HEK293T (cell line): ENCODE results near the gene PLCB4.

Source experiments
- CTCF ChIA-PET: fragments of 350-600 bp; formaldehyde crosslinking; extraction: SDS; loops from one replicate; lab custom pipeline; 2021; ENCODE audit warnings: antibody characterized with exemption, inconsistent platforms; lab: Yijun Ruan, JAX
- POLR2A ChIA-PET: fragments of 350-600 bp; formaldehyde crosslinking; extraction: SDS; loops from one replicate; lab custom pipeline; 2020; ENCODE audit warnings: antibody characterized with exemption, inconsistent platforms; lab: Yijun Ruan, JAX
- DNase-seq: peaks from one replicate; pipeline ENCODE4 v3.0.0; 2012; ENCODE audit warnings: mixed read lengths; ENCODE audit errors: extremely low spot score
- ARNT ChIP-seq: fragments of 450-650 bp; IDR thresholded peaks from 2 replicates; pipeline ENCODE4 v1.6.1; 2017; ENCODE audit warnings: mild to moderate bottlenecking
- BHLHE40 ChIP-seq: fragments of 450-650 bp; IDR thresholded peaks from 2 replicates; pipeline ENCODE4 v1.6.1; 2016; ENCODE audit warnings: mild to moderate bottlenecking, moderate library complexity, borderline replicate concordance
- CTBP1 ChIP-seq: fragments of 450-650 bp; IDR thresholded peaks from 2 replicates; pipeline ENCODE4 v1.6.1; 2016; ENCODE audit warnings: borderline replicate concordance
- ELF4 ChIP-seq: fragments of 450-650 bp; IDR thresholded peaks from 2 replicates; pipeline ENCODE4 v1.6.1; 2017; ENCODE audit warnings: antibody characterized with exemption
- FOXA1 ChIP-seq: fragments of 450-650 bp; IDR thresholded peaks from 2 replicates; pipeline ENCODE4 v1.6.1; 2016; ENCODE audit warnings: mild to moderate bottlenecking
- FOXK2 ChIP-seq: fragments of 450-650 bp; IDR thresholded peaks from 2 replicates; pipeline ENCODE4 v1.6.1; 2016; ENCODE audit warnings: mild to moderate bottlenecking
- FOXM1 ChIP-seq: fragments of 450-650 bp; IDR thresholded peaks from 2 replicates; pipeline ENCODE4 v1.6.1; 2017; ENCODE audit warnings: mild to moderate bottlenecking, borderline replicate concordance
- HDGF ChIP-seq: fragments of 450-650 bp; IDR thresholded peaks from 2 replicates; pipeline ENCODE4 v1.6.1; 2017; ENCODE audit warnings: antibody characterized with exemption, borderline replicate concordance
- L3MBTL2 ChIP-seq: fragments of 450-650 bp; conservative IDR thresholded peaks from 2 replicates; pipeline ENCODE4 v1.6.1; 2016; ENCODE audit warnings: mild to moderate bottlenecking
- LEF1 ChIP-seq: fragments of 450-650 bp; IDR thresholded peaks from 2 replicates; pipeline ENCODE4 v1.6.1; 2017; ENCODE audit warnings: mild to moderate bottlenecking, borderline replicate concordance
- NFRKB ChIP-seq: fragments of 450-650 bp; IDR thresholded peaks from 2 replicates; pipeline ENCODE4 v1.6.1; 2016; ENCODE audit warnings: mild to moderate bottlenecking, moderate library complexity
- SP1 ChIP-seq: fragments of 450-650 bp; IDR thresholded peaks from 2 replicates; pipeline ENCODE4 v1.6.1; 2017
- SUZ12 ChIP-seq: fragments of 450-650 bp; IDR thresholded peaks from 2 replicates; pipeline ENCODE4 v1.6.1; 2016; ENCODE audit warnings: mild to moderate bottlenecking
- TARDBP ChIP-seq: fragments of 450-650 bp; IDR thresholded peaks from 2 replicates; pipeline ENCODE4 v1.6.1; 2016
- ZNF384 ChIP-seq: fragments of 450-650 bp; IDR thresholded peaks from 2 replicates; pipeline ENCODE4 v1.6.1; 2016
- TF ChIP-seq, protein P1 (sequence below): fragments of 450-650 bp; IDR thresholded peaks from 2 replicates; pipeline ENCODE4 v1.6.1; 2016

Gene PLCB4

GRCh38 chr20:9453201-9453600, 384.3 kb downstream of the PLCB4 start:
- TF ChIP-seq CTBP1 = no peak
- no peak for TF ChIP-seq FOXK2
- no peak for TF ChIP-seq ZNF384
- no peak for TF ChIP-seq BHLHE40
- ChIA-PET CTCF (no interaction called here), POLR2A (no interaction called here)

GRCh38 chr20:9454791-9455190, 385.9 kb downstream of the PLCB4 start:
- ChIA-PET POLR2A (no interaction called here), CTCF (no interaction called here)
- TF ChIP-seq ELF4 (no peak), LEF1 (no peak), ZNF384 (no peak), TARDBP (no peak), BHLHE40 (no peak), L3MBTL2 (no peak), FOXA1 (no peak), HDGF (no peak), FOXM1 (no peak), CTBP1 (no peak), NFRKB (no peak)
- TF ChIP-seq, protein P1, sequence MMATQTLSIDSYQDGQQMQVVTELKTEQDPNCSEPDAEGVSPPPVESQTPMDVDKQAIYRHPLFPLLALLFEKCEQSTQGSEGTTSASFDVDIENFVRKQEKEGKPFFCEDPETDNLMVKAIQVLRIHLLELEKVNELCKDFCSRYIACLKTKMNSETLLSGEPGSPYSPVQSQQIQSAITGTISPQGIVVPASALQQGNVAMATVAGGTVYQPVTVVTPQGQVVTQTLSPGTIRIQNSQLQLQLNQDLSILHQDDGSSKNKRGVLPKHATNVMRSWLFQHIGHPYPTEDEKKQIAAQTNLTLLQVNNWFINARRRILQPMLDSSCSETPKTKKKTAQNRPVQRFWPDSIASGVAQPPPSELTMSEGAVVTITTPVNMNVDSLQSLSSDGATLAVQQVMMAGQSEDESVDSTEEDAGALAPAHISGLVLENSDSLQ = no peak
- DNase-seq = no peak

More at GRCh38 chr20:9453201-9453600, 384.3 kb downstream of the PLCB4 start:
- no peak for DNase-seq

DNA sequence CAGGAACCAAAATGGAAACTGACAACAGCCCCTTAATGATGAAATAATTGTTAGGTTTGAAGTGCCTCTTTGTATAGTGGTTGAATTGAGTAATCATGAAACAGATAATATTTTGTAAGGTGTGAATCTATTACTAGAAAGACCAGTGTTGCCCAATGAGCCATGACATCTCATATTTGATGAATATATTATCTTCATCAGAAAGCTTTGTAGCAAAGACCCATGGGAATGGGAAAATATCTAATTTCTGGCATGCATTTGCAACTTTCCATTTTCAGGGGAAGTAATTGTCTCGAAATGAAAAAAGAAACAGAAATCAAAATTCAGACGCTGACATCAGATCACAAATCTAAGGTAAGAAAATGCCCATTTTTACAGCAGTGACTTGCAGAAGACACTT, 388.2 kb downstream of the PLCB4 start:
- TF ChIP-seq CTBP1 = no peak
- TF ChIP-seq ZNF384 = no peak
- no peak for TF ChIP-seq HDGF
- no peak for TF ChIP-seq L3MBTL2
- TF ChIP-seq TARDBP = no peak
- ChIA-PET POLR2A (no interaction called here), CTCF (no interaction called here)
- DNase-seq = no peak

DNA sequence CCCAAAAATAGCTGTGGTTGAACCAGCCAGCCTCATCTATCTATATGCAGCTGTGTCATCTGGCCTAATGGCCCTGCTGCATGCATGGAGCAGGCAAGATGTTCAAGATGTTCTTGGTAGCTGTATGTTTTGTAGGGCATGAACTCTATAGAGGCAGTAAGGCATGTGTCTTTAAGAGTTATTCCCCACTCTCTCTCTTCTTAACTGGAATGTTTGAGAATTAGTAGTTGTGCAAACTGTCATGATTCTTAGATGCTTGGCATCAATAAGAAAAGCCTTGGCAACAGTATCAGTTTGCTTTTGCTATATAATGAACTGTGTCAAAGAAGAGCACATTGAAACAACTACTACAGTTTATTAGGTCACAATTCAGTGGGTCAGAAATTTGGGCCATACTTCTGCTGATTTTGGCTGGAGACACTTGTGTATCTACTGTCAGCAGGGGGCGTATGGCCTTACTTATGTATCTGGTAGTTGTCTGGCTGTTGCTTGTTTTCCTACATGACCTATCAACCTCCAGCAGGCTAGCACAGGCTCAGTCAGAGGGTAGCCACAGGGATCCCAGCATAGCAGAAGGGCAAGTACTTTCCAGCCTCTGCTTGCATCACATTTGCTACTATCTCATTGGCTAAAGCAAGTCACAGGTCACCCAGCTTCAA, 389.4 kb downstream of the PLCB4 start:
- DNase-seq = peak; percentile 15
- ChIA-PET CTCF (interaction anchor here (0.6 to 0.8 kb wide), 2 partner anchors 48 to 1148 kb away, joined by 3 read pairs; no protein-coding TSS in a partner anchor), POLR2A (no interaction called here)
- TF ChIP-seq TARDBP (no peak), CTBP1 (no peak), ARNT (no peak), ZNF384 (no peak), HDGF (no peak), L3MBTL2 (no peak), LEF1 (no peak), SP1 (no peak), FOXK2 (no peak), SUZ12 (no peak), FOXM1 (no peak)
- TF ChIP-seq, protein P1 = no peak

- CTCF ChIA-PET = interaction anchor here (0.6 kb wide), 1 partner anchor 22 kb away, joined by 4 read pairs; no protein-coding TSS in a partner anchor
- TF ChIP-seq LEF1 (no peak), BHLHE40 (no peak), ARNT (no peak), NFRKB (no peak)
- TF ChIP-seq, protein P1 = no peak
- POLR2A ChIA-PET = no interaction called here
- DNase-seq = no peak
Measured at GRCh38 chr20:9460518-9460917, 391.6 kb downstream of the PLCB4 start.

DNA sequence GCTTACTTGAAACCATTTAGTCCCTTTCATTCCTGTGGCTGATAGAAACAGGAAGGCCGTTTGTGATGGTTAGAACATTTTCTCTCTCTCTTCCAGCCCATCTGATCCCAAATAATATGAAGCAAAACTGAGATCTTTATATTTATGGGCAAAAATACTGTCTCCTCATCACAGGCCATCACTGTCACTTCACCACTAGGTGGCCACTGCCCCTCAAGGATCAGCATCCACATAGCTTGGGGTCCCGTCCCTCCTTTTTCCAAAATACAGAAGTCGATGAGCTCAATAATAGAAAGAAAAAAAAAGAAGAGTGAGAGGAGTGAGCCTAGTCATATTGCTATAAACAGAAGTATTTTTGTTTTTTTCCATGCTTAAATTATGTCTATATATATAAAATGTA, 399.1 kb downstream of the PLCB4 start:
- CTCF ChIA-PET = interaction anchor here (0.6 to 1.5 kb wide), 7 partner anchors 9 to 378 kb away, joined by 3 to 4 read pairs (median 3); no protein-coding TSS in a partner anchor
- peak; percentile 17 for DNase-seq
- TF ChIP-seq NFRKB = no peak
- no peak for TF ChIP-seq HDGF
- TF ChIP-seq BHLHE40 = no peak
- TF ChIP-seq FOXM1 = no peak
- no peak for TF ChIP-seq L3MBTL2
- no peak for TF ChIP-seq ZNF384
- POLR2A ChIA-PET = no interaction called here

DNA sequence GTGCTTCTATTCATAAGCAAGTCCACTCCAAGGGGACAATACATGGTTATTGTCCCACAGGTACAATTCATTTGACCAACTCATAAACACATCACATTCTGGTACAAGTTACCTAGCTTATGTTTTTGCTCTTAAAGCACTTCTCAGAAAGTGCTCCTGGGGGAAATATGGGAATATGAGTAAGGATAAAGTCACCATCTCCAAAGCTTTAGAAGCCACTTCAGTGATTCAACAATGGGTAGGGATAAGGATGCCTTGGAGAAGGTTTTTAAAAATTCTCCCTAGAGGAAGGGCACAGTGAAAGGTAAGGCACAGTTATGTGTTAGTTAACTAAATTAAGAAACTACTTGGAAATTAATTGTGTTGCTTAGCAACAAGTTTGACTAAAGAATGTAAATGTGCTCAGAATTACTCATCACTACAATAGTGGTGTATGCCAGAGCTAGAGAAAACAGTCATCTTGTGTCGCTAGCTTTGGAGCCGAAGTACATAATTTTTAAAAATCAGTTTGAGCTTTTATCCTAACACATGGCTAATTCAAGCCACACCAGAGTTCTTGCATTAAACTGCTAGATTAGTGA, 406.0 kb downstream of the PLCB4 start:
- no peak for TF ChIP-seq ARNT
- TF ChIP-seq L3MBTL2 = no peak
- no peak for TF ChIP-seq CTBP1
- POLR2A ChIA-PET = no interaction called here
- no peak for DNase-seq
- CTCF ChIA-PET = no interaction called here
